HUDEP-2 (cell line): ENCODE data around the gene OBSL1.

Experiments used
- DNase-seq, 76 experiments: peaks; one replicate each; lab custom pipeline; 2025; ENCODE audit not compliant: unreplicated experiment in 76 of 76; lab: John Stamatoyannopoulos, UW

The OBSL1 gene

GRCh38 chr2:219552382-219553167, 18.8 kb downstream of the OBSL1 start:
- DNase-seq, result peak in 68 of 76 experiments; percentile 7 to 90 (median 63)

DNA sequence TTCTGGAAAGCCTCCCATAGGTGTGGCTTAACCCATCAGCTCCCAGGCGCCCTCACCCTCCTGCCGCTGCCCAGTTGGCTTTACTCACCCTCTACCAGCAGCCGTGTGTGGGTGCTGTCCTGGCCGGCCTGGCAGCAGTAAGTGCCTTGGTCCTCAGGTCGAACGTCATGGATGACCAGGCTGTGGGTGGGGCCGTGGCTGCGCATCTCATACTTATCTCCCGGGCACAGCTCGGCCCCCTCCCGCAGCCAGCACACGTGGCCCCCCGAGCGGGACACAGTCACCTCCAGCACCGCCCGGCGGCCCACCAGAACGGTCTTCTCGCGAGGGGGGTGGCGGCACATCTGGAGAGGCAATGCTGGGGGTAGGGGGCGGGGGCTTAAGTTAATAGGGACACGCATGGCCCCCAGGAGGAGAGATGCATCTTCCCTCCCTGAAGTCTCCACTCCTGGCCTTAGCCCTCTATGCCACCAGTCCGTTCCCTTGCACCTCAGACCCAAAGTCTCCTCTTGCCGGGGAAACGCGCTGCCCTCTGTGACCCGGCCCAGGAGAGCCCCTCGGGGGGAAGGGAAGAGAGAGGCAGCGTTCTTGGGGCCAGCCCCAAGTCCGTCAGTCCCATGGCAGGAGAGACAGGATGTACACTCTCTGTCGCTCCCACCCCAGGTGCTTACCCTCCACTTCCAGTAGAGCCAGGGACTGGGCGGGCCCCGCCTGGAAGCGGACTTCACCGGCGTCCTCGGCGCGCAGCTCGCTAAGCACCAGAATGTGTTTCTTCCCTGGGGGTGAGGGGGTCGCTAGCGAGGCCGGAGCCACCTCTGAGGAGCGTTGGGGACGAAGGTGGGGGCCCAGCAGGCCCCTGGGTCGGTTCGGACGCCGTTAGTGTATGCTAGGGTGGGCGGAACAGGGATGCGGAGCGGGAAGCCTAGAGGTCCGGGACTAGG, 19.6 kb downstream of the OBSL1 start:
- peak in 39 of 76 experiments; percentile 2 to 58 (median 27) for DNase-seq

GRCh38 chr2:219549619-219550018, 21.7 kb downstream of the OBSL1 start:
- peak in 1 of 76 experiments; percentile 3 for DNase-seq

GRCh38 chr2:219548990-219549389, 22.3 kb downstream of the OBSL1 start:
- DNase-seq, result no peak

DNA sequence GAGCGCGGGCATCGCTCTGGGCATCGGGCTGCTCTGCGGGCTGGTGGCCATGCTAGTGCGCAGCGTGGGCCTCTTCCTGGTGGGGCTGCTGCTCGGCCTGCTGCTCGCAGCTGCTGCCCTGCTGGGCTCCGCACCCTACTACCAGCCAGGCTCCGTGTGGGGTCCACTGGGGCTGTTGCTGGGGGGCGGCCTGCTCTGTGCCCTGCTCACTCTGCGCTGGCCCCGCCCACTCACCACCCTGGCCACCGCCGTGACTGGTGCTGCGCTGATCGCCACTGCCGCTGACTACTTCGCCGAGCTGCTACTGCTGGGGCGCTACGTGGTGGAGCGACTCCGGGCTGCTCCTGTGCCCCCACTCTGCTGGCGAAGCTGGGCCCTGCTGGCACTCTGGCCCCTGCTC, 23.7 kb downstream of the OBSL1 start:
- DNase-seq, result no peak

DNA sequence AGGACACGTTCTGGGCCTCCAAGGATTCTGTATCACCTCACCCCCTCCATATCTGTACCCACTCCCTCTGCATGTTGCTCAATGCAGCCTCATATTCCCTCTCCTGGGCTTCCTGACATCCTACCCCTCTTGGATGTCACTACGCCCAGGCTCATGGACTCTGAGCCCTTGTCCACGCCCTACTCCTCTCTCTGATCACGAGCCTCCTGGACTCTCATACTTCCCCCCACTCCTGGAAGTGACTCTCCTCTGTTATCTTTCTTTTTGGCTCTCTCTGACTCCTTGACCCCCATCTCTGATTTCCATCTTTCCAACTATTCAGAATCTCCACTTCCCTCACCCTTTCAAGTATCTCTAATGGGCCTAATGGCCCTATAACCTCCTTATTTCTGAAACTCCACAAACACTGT, 25.4 kb downstream of the OBSL1 start:
- DNase-seq, result no peak

DNA sequence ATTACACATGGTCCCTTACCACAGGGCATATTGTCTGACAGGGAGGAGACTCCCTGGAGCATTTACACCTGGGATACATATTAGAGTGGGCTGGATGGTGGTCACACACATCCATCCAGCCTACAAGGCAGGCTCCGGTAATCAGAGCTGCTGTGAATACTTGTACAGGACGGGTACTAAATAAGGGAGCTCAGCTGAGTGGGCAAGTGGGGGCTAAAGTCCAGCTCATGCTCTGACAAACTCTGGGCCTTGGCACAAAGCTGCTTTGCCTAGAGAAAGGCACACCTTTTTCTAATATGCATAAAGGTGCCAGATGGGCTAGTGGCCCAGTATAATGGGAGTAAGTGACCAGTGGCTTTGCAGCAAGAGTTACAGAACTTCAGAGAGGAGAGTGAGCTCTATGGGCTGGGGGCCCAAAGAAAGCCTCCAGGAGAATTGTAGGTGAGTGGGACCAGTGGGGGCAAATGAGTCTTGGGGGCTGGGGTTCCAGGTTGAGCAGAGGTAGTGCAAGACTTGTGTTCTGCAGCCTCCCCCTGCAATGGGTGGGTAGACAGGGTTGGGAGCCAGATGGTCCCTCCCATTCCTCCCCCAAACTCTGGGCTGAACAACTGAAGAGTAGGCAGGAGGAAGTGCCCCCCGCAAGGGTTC, 25.9 kb downstream of the OBSL1 start:
- DNase-seq, result no peak

- no peak for DNase-seq
Observed at GRCh38 chr2:219544567-219544966, 26.8 kb downstream of the OBSL1 start.

GRCh38 chr2:219543596-219544358, 27.6 kb downstream of the OBSL1 start, which contains the start of the genes CHPF and TMEM198:
Gene CHPF (minus strand): TSS chr2:219543809. CDS start chr2:219543538, 271 bp downstream.
Gene TMEM198 (plus strand): TSS chr2:219544028. CDS start chr2:219544728, 700 bp downstream.
- DNase-seq, result peak; percentile 26 to 96 (median 89)

- DNase-seq, result peak in 8 of 76 experiments; percentile 32 to 59 (median 46)
Observed at GRCh38 chr2:219542931-219543595, 28.3 kb downstream of the OBSL1 start.

DNA sequence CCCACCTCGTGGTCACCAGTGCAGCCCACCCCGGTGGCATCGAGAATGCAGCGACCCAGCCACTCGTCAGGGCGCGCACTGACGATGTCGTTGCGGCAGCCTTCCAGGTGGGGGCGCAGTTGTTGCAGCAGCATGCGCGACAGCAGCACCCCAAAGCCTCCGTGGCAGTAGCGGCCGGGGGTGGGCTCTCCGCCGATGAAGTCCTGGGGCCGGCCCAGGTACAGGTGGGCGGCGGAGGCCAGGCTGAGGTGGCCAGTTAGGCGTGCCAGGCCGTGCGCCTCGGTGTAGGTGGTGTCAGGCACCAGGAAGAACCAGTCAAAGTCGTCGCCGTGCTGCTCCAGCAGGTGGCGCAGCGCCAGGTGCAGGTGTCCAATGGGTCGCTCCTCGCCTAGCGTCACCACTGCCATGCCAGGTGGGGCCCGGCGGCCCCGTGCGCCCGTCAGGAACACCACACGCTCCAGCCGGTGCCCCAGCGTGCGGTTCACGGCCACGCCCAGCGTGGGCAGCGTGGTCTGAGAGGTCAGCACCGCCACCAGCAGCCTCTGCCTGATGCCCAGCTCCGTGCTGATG, 29.6 kb downstream of the OBSL1 start:
- peak in 72 of 76 experiments; percentile 13 to 96 (median 73) for DNase-seq

DNA sequence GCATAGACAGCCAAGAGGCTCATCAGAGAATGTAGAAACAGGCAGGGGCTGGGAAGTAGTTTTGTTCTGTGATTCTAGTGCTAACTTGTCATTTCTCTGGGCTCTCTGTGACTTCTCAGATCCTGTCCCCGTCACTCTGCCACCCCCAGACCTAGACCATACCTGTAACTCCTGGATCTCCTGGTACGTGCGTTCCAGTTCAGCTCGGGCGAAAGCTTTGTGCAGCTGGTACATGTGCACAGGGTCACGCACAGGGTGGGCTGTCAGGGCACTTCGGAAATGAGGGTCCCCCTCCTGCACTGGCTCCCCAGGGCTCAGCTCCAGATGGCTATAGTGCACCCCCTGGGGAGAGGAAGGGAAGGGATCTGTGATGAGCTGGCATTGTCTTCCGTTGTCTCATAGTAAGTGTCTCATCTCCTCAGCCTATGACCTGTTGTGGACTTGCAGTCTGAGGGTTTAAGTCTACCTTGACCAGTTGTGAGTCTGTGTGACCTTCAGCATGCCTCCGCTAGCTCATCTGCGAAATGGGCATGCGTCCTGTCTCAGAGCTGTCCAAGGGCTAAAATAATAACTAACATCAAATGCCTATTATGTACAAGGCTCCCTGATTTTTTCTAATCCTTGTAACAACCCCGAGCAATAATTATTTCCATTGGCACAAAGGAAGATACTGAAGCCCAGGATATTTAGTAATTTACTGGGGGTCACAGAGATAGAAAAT, 30.4 kb downstream of the OBSL1 start:
- no peak for DNase-seq

- DNase-seq, result no peak
Observed at GRCh38 chr2:219539926-219540678, 31.2 kb downstream of the OBSL1 start.

DNA sequence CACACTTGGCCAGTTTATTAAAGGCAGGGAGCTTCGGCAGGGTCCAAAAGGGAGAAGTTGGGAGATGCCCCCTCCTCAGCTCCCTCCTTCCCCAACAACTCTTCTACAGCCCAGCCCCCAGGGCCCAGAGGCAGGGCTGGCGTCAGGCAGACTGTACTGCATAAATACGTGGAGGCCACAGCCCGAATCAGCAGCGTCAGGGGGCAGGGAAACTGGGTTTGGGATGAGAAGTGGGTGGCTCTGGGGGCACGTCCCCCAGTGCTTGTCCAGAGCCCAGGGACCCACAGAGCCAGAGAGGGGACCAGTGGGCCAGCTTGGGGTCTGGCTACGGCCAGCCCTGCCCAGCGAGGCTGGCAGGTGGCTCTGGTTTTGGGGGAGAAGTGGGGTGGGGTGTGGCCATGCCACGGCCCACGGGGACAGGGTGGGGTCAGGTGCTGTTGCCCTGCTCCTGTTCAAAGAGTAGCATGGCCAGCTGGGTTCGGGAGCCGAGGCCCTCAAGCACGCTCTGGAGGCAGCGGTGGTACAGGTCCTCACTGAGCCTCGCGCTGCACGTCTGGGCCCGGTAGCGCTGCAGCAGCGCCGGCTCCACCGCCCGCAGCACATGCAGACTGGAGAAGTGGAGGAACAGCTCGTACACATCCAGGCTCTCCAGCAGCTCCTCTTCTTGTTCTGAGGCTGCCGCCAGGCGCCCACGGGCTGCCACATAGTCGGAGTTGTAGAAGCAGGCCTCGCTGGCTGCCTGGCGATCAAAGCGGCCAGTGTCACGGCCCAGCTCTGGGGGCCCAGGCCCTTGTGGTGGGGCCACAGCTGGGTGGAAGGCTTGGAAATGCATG, 32.2 kb downstream of the OBSL1 start:
- DNase-seq, result no peak

- DNase-seq, result no peak
Observed at GRCh38 chr2:219538504-219538951, 32.8 kb downstream of the OBSL1 start.

- DNase-seq, result no peak
Observed at GRCh38 chr2:219537657-219538488, 33.5 kb downstream of the OBSL1 start.
